Measurements from ENCODE around the gene FAM151B. TPM values are rescaled to one million over a fixed set of nuclear protein-coding genes. Genes with fewer than 3 reads are reported as not detected.

FAM151B gene
- total and polyA plus RNA-seq, 10 of the 15 experiments (the other 5 are each of a cell fraction or from before 2014, with no cell fraction given): 0.05 to 0.79 (median 0.22) TPM

DNA sequence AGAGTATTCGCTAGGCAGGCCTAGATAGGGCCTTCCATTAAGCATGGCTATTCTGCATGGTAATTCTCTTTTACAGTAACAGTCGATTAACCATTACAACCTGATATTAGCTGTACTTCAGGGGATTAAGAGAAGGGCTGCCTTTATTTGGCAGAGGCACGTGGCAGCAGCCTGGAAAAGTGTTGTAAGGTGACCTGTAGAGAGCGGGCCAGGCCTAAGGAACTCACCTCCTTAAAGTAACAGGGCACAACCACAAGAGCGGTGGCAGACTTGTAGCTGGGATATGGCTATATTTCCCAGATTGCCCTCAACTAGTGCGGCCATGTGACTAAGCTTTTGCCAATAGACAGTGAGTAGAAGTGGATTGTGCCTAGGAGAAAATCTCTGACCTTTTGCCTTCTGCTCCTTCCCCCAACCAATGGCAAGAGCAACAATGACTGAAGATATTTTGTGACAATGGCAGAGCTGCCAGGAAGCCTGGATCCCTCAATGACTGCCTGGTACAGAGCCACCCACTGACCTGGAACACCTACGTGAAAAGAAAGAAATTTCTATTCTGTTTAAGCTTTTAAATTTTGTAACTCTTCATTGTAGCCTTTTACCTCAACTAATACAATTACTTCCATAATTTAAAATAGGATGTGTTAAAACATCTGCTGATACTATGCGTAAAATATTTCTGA is 101.1 kb downstream of the FAM151B start (continued):
- TF ChIP-seq, protein P1, sequence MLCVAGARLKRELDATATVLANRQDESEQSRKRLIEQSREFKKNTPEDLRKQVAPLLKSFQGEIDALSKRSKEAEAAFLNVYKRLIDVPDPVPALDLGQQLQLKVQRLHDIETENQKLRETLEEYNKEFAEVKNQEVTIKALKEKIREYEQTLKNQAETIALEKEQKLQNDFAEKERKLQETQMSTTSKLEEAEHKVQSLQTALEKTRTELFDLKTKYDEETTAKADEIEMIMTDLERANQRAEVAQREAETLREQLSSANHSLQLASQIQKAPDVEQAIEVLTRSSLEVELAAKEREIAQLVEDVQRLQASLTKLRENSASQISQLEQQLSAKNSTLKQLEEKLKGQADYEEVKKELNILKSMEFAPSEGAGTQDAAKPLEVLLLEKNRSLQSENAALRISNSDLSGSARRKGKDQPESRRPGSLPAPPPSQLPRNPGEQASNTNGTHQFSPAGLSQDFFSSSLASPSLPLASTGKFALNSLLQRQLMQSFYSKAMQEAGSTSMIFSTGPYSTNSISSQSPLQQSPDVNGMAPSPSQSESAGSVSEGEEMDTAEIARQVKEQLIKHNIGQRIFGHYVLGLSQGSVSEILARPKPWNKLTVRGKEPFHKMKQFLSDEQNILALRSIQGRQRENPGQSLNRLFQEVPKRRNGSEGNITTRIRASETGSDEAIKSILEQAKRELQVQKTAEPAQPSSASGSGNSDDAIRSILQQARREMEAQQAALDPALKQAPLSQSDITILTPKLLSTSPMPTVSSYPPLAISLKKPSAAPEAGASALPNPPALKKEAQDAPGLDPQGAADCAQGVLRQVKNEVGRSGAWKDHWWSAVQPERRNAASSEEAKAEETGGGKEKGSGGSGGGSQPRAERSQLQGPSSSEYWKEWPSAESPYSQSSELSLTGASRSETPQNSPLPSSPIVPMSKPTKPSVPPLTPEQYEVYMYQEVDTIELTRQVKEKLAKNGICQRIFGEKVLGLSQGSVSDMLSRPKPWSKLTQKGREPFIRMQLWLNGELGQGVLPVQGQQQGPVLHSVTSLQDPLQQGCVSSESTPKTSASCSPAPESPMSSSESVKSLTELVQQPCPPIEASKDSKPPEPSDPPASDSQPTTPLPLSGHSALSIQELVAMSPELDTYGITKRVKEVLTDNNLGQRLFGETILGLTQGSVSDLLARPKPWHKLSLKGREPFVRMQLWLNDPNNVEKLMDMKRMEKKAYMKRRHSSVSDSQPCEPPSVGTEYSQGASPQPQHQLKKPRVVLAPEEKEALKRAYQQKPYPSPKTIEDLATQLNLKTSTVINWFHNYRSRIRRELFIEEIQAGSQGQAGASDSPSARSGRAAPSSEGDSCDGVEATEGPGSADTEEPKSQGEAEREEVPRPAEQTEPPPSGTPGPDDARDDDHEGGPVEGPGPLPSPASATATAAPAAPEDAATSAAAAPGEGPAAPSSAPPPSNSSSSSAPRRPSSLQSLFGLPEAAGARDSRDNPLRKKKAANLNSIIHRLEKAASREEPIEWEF (IDR thresholded peaks at IDR 0.05; ENCODE audit: insufficient replicate concordance, low read depth, low read length): no peak
- TF ChIP-seq, protein P2, sequence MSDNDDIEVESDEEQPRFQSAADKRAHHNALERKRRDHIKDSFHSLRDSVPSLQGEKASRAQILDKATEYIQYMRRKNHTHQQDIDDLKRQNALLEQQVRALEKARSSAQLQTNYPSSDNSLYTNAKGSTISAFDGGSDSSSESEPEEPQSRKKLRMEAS (IDR thresholded peaks at IDR 0.05; ENCODE audit: low read depth, low read length): no peak
- TF ChIP-seq, protein P3, sequence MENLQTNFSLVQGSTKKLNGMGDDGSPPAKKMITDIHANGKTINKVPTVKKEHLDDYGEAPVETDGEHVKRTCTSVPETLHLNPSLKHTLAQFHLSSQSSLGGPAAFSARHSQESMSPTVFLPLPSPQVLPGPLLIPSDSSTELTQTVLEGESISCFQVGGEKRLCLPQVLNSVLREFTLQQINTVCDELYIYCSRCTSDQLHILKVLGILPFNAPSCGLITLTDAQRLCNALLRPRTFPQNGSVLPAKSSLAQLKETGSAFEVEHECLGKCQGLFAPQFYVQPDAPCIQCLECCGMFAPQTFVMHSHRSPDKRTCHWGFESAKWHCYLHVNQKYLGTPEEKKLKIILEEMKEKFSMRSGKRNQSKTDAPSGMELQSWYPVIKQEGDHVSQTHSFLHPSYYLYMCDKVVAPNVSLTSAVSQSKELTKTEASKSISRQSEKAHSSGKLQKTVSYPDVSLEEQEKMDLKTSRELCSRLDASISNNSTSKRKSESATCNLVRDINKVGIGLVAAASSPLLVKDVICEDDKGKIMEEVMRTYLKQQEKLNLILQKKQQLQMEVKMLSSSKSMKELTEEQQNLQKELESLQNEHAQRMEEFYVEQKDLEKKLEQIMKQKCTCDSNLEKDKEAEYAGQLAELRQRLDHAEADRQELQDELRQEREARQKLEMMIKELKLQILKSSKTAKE (IDR thresholded peaks at IDR 0.05; ENCODE audit: low read depth, poor library complexity, severe bottlenecking): no peak
- no peak for TF ChIP-seq SREBF1 (IDR thresholded peaks at IDR 0.05; ENCODE audit: low read length)
- TF ChIP-seq CHD2 (IDR thresholded peaks at IDR 0.05; ENCODE audit: borderline replicate concordance, low read depth, low read length): no peak
- TF ChIP-seq NFXL1 (IDR thresholded peaks at IDR 0.05; ENCODE audit: borderline replicate concordance): no peak
- no peak for TF ChIP-seq SMARCA5 (IDR thresholded peaks at IDR 0.05)
- TF ChIP-seq SIN3A (IDR thresholded peaks at IDR 0.05; ENCODE audit: low read depth, low read length): no peak

Measured in GM12878 (cell line).